ENCODE measurements around the gene KRTAP5-8.
"Not testable (repeated sequence)": the region's sequence is repeated elsewhere in the genome, so short reads cannot be mapped to it uniquely, and the experiment has no call there.

The KRTAP5-8 gene

DNA sequence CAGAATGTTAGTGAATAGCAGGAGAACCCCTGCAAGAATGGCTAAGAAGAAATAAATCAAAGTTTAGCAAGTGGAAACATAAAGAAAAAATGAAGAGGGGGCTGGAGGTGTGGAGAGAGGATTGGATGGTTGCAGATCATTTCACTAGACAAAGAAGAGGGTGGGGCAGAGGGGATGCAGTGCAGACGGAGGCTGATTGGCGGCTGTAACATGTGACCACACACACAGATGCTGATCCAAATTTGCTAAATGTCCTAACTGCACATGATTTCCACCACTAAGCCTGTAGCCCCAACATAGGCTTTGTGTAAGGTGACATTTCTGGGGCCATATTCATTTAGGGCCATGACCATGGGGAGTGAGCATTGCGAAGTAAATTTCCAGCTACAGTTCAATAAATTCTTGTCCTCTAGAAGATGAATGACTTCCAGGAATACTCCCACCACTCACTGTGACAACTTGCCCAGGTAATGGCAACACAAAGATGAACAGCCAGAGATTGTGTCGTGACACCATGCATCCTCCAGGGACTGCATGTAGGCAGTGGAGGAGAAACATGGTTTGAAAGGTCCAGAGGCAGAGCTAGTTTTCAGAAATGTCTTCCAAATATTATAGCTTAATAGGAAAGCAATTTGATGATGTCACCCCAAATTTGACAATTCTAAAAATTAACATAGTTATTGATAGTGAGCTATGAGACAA is 38.0 kb downstream of the KRTAP5-8 start:
- DNase-seq = no peak

DNA sequence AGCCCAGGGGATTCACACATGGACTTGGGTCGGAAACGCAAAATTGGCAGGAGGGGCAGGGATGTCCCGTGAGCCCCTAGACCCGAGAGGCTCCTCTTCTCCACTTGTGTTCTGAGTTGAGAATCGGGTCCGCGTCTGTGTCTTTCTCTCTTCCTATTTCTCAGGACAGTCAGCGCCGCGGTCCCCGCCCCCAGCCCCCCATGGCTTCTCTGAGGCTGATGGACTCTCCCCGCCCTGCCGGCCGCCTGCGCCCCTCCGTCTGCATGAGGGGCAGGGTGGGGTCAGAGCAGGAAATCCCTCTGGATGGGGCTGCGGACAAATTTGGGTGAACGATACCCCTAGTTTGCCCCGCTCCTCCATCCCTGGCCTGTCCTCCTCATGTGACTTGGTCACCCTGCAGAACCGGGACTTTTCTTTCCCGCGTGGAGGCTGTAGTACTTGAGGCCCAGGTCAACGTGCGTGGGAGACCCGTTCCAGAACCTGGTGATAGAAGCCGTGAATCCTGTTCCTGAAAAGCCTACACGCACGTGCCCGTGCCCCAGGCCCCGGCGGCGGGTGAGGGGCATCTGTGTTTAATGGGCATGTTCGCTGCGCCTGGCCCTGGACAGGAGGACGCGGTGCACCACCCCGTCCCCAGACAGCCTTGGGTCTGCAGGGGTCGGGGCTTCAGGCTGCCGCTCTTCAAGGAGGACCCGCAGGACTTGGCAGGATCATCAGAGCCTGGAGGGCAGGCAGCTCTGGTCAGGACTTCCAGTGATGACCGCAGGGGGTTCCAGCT is 39.1 kb downstream of the KRTAP5-8 start:
- DNase-seq = not testable (repeated sequence)

DNA sequence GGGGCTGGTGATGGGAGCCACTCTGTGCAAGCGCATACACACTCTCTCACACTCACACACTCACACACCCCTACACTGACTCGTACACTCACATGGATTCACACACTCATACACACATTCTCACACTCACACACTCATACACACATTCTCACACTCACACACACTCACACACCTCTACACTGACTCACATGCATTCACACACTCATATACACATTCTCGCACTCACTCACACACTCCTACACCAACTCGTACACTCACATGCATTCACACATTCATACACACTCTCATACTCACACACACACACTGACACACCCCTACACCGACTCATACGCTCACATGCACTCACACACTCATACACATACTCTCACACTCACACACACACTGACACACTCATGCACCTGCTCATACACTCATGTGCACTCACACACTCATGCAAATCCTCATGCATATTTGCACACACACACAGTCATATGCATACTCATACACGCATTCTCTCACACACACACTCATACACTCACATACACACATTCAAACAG is 39.7 kb downstream of the KRTAP5-8 start:
- no peak for DNase-seq

DNA sequence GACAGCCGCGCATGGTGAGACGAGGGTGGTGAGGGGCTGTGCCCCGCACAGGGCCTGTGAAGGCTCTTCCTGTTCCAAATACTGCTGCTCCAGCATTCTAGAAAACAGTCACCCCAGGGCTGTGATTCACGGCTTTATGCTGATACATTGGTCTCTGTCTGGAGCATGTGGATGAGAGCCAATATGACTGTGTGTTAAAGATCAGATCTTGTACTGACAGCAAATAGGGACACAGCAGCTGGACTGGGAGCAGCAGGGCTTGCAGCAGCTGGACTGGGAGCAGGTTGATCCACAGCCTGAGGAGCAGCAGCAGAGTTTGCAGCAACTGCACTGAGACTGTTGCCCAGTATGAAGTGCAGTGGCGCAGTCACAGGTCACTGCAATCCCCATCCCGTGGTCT is 41.7 kb downstream of the KRTAP5-8 start:
- not testable (repeated sequence) for DNase-seq

DNA sequence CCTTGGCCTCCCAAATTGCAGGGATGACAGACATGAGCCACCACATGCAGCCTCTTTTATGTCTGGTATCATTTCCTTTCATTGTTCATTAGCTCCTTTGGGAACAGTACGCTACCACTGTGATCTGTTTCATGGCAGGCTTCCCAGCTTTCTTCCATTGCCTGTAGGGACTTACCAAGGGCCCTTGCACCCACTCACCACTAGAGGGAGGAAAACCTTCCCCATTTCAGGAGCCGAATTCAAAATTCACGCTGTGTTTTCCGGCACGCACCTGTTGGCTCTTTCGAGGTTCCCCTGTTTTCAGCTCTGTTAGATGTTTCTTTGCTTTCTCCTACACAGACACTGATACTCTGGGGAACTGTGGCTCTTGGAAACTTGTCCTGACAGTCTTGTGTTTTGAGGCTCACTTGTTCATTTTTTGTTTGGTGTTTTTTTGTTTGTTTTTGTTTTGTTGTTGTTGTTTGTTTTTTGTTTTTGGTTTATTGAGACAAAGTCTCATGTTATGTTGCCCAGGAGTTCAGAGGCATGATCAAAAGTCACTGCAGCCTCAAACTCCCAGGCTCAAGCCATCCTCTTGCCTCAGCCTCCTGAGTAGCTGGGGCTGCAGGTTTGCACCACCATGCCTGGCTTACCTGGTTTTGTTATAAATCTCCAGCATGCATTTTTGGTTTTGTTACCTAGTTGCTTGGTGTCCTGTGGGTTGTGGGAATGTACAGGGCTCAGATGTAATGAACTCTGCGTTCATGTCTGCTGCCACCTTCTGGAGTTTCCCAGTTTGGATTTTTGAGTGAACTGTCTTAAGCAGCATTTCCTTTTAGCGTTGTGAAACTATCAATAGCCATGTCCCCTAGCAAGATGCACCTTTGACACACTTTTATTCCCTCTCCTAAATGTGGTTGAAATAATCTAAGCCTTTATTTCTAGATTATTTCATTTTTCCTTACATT is 42.5 kb downstream of the KRTAP5-8 start:
- peak; percentile 10 to 26 for DNase-seq

DNA sequence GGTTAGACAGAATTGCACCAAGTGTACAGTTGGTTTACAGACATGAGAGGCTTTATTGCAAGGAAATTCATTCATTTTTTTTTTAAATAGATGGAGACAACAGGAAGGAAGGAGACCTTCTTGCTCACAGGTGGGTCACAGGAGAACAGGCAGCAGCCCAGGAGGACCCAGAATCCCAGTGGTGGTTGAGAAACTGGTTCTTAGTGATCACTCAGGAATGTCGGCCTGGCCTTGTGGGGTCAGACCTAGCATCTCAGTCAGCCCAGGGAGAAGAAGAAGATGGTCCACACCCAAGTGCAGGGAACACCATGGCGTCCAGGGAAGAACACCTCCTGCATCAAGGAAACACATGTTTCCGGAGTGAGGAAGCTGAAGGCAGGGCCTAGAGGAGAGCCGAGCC is 44.0 kb downstream of the KRTAP5-8 start:
- DNase-seq = no peak

DNA sequence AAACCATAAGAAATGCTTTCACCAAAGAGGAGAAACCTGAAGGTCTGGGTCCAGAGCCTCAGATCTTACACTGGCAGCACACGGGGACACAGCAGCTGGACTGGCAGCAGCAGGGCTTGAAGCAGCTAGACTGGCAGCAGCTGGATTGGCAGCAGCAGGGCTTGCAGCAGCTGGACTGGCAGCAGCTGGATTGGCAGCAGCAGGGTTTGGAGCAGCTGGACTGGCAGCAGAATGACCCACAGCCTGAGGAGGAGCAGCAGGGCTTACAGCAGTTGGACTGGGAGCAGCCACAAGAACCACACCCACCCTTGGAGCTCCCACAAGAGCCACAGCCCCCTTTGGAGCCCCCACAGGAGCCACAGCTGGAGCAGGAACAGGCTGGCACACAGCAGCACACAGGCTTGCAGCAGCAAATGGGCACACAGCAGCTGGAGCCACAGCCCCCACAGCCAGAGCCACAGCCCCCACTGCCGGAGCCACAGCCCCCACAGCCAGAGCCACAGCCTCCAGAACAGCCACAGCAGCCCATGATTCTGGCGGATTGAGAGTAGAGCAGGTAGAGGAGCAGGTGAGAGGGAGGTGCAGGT is 44.6 kb downstream of the KRTAP5-8 start, which contains the start of gene KRTAP5-11:
TSS of gene KRTAP5-11 (minus strand) at position 567 of the 587 bp plus-strand sequence. CDS start at position 529, 38 bp downstream.
- no peak for DNase-seq

DNA sequence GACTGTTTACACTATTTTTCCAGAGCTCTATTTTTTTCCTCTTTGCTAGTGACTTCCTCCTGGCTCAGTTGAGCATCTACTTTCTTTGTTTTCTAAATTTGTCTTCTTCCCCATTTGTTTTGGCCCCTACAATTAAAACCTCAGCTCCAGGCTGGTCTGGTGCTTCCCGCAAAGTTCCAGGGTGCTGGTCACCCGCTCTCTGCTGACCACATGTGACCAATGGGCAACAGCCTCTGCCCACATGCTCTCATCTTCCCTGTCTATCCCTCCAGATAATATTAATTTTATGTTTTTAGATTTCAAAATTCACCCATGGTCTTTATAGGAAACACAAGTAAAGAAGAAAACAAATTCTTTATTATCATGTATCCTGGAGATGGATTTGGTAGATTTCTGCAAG is 45.1 kb downstream of the KRTAP5-8 start:
- not testable (repeated sequence) for DNase-seq

DNA sequence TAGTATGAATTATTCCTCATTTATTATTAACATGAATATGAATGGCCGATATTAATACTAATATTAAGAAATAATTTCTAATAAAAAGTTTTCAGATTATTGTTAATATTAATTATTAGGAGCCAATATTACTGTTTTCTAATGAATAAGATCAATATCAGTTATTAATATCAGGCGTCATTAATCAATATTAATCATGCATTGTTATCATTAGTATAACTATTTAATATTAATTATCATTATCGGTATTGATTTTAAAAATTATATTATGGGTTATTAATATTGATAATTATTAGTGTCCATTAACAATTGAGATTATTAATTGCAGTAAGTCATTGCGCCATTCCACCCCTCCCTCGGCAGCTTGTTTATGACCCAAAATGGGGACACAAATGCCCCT is 47.8 kb downstream of the KRTAP5-8 start:
- DNase-seq = not testable (repeated sequence)

DNA sequence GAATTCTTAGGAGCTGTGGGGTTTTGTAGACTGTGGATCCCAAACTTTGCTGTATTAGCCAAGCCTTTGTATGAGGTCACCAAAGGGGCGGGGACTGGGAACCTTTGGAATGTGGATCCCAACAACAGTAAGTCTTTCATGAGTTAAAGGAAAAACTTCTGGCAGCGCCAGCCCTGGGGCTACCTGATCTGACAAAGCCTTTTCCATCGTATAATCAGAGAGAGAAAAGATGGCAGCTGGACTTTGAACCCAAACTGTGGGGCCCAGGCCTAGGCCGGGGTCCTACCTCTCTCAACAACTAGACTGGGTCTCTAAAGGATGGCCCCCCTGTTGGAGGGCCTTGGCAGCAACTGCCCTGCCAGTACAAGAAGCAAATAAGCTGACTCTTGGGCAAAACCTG is 50.5 kb downstream of the KRTAP5-8 start:
- DNase-seq = not testable (repeated sequence)

Measured in activated CD4-positive, alpha-beta T cell treated with anti-CD3 and anti-CD28 coated beads, Interleukin-2, amount 50 U/mL, for 4 hours (primary cell).